Memory B cell (primary cell): ENCODE results near the gene ABCB10.
"Not testable (repeated sequence)": the region's sequence is repeated elsewhere in the genome, so short reads cannot be mapped to it uniquely, and the experiment has no call there.

Experiments
- ATAC-seq: fragments of 150-1000 bp; cut with Tn5 transposase; 2 replicates; pipeline ENCODE4 v1.10.0; 2021; ENCODE audit warnings: low read depth, mild to moderate bottlenecking, moderate library complexity
- DNase-seq, 2 donors: peaks; one replicate each; pipeline ENCODE4 v3.0.0; 2022; ENCODE audit warnings: low spot score in 2 of 2
- H3K27ac Mint-ChIP-seq: one replicate; pipeline ENCODE4 v1.8.0; 2022; ENCODE audit warnings: mild to moderate bottlenecking, moderate library complexity, mixed read lengths
- H3K27me3 Mint-ChIP-seq: one replicate; pipeline ENCODE4 v1.8.0; 2022; ENCODE audit warnings: mixed read lengths
- H3K36me3 Mint-ChIP-seq: one replicate; pipeline ENCODE4 v1.8.0; 2022; ENCODE audit warnings: mild to moderate bottlenecking, mixed read lengths
- H3K4me1 Mint-ChIP-seq: one replicate; pipeline ENCODE4 v1.8.0; 2022; ENCODE audit warnings: mixed read lengths
- H3K4me3 Mint-ChIP-seq: one replicate; pipeline ENCODE4 v1.8.0; 2022; ENCODE audit warnings: mild to moderate bottlenecking, moderate library complexity, mixed read lengths
- H3K9me3 Mint-ChIP-seq: one replicate; pipeline ENCODE4 v1.8.0; 2022; ENCODE audit warnings: mixed read lengths

ABCB10 gene

GRCh38 chr1:229536982-229537381, 21.5 kb downstream of the ABCB10 start:
- Mint-ChIP-seq H3K27ac (no peak overlapping the region), H3K9me3 (no peaks in the 10 kb centered on the region), H3K4me1 (no peaks in the 10 kb centered on the region), H3K27me3 (no peaks in the 10 kb centered on the region), H3K4me3 (no peak overlapping the region), H3K36me3 (peaks cover 37% of the 10 kb centered on the region)
- no peak for ATAC-seq
- DNase-seq, result no peak

- H3K4me1 Mint-ChIP-seq, result no peaks in the 10 kb centered on the region
- H3K27ac Mint-ChIP-seq, result no peak overlapping the region
- DNase-seq (no peak), ATAC-seq (no peak)
- peaks cover 35% of the 10 kb centered on the region for H3K36me3 Mint-ChIP-seq
- H3K9me3 Mint-ChIP-seq, result no peaks in the 10 kb centered on the region
- no peak overlapping the region for H3K4me3 Mint-ChIP-seq
- no peaks in the 10 kb centered on the region for H3K27me3 Mint-ChIP-seq
These were observed 23.3 kb downstream of the ABCB10 start for GRCh38 chr1:229535230-229535629.

- Mint-ChIP-seq H3K27ac (no peak overlapping the region), H3K9me3 (no peaks in the 10 kb centered on the region), H3K27me3 (no peaks in the 10 kb centered on the region), H3K4me3 (no peak overlapping the region), H3K4me1 (no peaks in the 10 kb centered on the region), H3K36me3 (peaks cover 27% of the 10 kb centered on the region)
- ATAC-seq, result no peak
- DNase-seq, result no peak
These were observed 27.2 kb downstream of the ABCB10 start for GRCh38 chr1:229531326-229531725.

DNA sequence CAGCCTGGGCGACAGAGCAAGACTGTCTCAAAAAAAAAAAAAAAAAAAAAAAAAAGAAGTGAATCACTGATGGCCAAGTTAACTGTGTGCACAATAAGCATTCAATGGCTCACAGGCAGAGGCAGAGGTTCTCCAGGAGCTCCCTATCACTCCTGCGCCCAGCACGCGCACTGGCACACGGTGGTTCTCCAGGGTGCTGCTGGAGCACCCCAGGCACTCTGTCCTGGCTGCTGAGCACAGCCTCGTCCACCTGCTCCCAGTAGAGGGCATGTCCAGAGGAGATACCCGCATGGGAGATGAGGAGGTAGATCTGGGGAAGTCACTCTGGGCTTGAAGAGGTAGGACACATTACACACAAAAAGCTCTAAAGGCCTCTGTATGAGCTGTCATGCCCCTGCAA, 28.9 kb downstream of the ABCB10 start:
- ATAC-seq (no peak), DNase-seq (no peak)
- Mint-ChIP-seq H3K9me3 (no peaks in the 10 kb centered on the region), H3K27ac (no peak overlapping the region), H3K27me3 (no peaks in the 10 kb centered on the region), H3K4me1 (no peaks in the 10 kb centered on the region), H3K4me3 (no peak overlapping the region), H3K36me3 (peaks cover 26% of the 10 kb centered on the region)

- Mint-ChIP-seq H3K27ac (peak overlapping the region; percentile 28), H3K9me3 (no peaks in the 10 kb centered on the region), H3K4me1 (no peaks in the 10 kb centered on the region), H3K36me3 (peaks cover 19% of the 10 kb centered on the region), H3K4me3 (no peak overlapping the region), H3K27me3 (no peaks in the 10 kb centered on the region)
- no peak for DNase-seq
- no peak for ATAC-seq
These were observed 31.8 kb downstream of the ABCB10 start for GRCh38 chr1:229526695-229527094.

- Mint-ChIP-seq H3K27me3 (no peaks in the 10 kb centered on the region), H3K9me3 (no peaks in the 10 kb centered on the region), H3K4me1 (no peaks in the 10 kb centered on the region), H3K4me3 (no peak overlapping the region), H3K27ac (no peak overlapping the region), H3K36me3 (peaks cover 15% of the 10 kb centered on the region)
- ATAC-seq, result no peak
- DNase-seq, result no peak
These were observed 35.5 kb downstream of the ABCB10 start for GRCh38 chr1:229523052-229523451.

DNA sequence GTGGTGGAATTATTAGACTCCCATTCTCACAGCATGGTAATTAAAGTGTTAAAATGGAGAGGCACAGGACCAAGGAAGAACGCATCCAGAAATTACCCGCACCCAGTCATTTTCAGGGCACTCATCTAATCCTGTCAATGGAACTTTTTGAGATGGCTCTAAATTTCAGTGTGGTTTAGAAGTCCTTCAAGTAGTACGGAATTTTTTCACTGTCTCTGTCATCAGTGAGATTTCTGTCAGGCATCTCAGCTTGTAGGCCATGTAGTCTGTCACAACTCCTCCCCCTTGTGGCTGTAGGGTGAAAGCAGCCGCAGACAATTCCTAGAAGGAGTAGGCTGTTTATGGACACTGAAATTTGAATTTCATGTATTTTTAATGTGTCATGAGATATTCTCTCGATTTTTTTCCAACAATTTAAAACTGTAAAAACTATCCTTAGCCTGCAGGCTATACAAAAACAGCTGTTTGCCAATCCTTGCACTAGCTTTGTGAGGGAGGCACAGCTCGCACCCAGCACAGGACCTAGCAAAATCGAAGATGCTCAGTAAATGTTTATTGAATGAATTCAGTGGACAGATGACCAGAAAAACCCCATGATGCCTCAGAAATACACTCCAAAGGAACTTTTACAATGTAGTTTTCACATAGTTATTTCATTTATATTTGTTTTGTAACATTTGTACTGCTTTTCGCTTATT, 43.8 kb downstream of the ABCB10 start:
- Mint-ChIP-seq H3K9me3 (no peaks in the 10 kb centered on the region), H3K4me3 (no peak overlapping the region), H3K27me3 (peaks cover 2% of the 10 kb centered on the region), H3K27ac (no peak overlapping the region), H3K36me3 (peaks cover 3% of the 10 kb centered on the region), H3K4me1 (peaks cover 2% of the 10 kb centered on the region)
- ATAC-seq (peak; percentile 95), DNase-seq (peak; percentile 42 to 64)

DNA sequence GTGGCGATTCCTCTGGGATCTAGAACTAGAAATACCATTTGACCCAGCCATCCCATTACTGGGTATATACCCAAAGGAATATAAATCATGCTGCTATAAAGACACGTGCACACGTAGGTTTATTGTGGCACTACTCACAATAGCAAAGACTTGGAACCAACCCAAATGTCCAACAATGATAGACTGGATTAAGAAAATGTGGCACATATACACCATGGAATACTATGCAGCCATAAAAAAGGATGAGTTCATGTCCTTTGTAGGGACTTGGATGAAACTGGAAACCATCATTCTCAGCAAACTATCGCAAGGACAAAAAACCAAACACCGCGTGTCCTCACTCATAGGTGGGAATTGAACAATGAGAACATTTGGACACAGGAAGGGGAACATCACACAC, 46.9 kb downstream of the ABCB10 start:
- H3K27ac Mint-ChIP-seq, H3K9me3 Mint-ChIP-seq, H3K36me3 Mint-ChIP-seq, ATAC-seq, H3K4me3 Mint-ChIP-seq, H3K27me3 Mint-ChIP-seq, DNase-seq: not testable (repeated sequence)
- H3K4me1 Mint-ChIP-seq, result peaks cover 16% of the 10 kb centered on the region

GRCh38 chr1:229511201-229511600, 47.3 kb downstream of the ABCB10 start:
- not testable (repeated sequence) for ATAC-seq, H3K36me3 Mint-ChIP-seq, H3K27me3 Mint-ChIP-seq, H3K9me3 Mint-ChIP-seq, DNase-seq, H3K4me3 Mint-ChIP-seq, H3K27ac Mint-ChIP-seq
- H3K4me1 Mint-ChIP-seq, result peaks cover 16% of the 10 kb centered on the region

GRCh38 chr1:229509576-229509975, 48.9 kb downstream of the ABCB10 start:
- DNase-seq (no peak), ATAC-seq (no peak)
- H3K27ac Mint-ChIP-seq, result peak overlapping the region; percentile 97
- no peaks in the 10 kb centered on the region for H3K36me3 Mint-ChIP-seq
- no peaks in the 10 kb centered on the region for H3K9me3 Mint-ChIP-seq
- H3K4me1 Mint-ChIP-seq, result peaks cover 16% of the 10 kb centered on the region
- peak overlapping the region; percentile 92 for H3K4me3 Mint-ChIP-seq
- H3K27me3 Mint-ChIP-seq, result peaks cover 2% of the 10 kb centered on the region

DNA sequence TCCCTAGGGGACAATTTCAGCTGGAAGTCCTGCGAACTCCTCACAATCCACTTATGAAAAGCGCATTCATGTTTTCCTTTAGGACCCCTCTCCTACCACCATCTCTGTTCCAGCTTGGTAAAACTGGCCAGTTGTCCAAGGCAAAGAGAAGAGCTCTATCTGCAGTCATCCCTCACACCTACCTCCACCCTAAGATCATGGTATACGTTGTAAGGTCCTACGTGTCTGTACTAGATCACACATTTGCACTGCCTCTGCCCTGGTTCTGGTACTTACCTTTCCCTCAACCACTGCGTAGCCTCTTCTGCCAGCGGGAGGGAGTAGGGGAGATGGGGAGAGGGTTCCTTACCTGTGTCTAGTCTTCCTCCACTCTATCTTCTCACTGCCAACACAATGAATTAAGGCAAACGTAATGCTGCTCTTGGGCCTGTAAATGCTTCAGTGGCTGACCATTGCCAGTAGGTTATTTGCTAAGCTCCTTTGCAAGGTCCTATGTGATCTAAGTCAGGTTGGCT, 49.6 kb downstream of the ABCB10 start:
- DNase-seq (no peak), ATAC-seq (no peak)
- H3K9me3 Mint-ChIP-seq, result no peaks in the 10 kb centered on the region
- peak overlapping the region; percentile 92 for H3K4me3 Mint-ChIP-seq
- H3K4me1 Mint-ChIP-seq, result peaks cover 15% of the 10 kb centered on the region
- H3K27me3 Mint-ChIP-seq, result peaks cover 2% of the 10 kb centered on the region
- no peaks in the 10 kb centered on the region for H3K36me3 Mint-ChIP-seq
- H3K27ac Mint-ChIP-seq, result peak overlapping the region; percentile 97

GRCh38 chr1:229507951-229508822, 50.3 kb downstream of the ABCB10 start, which contains the start of gene NUP133:
TSS of gene NUP133 (minus strand) at chr1:229508341. CDS start at chr1:229508249, 92 bp downstream.
- peak; percentile 95 to 98 for DNase-seq
- peaks cover 2% of the 10 kb centered on the region for H3K27me3 Mint-ChIP-seq
- peak within 1 kb of the TSS; percentile 97 for H3K27ac Mint-ChIP-seq
- peak within 1 kb of the TSS; percentile 92 for H3K4me3 Mint-ChIP-seq
- no peaks in the 10 kb centered on the region for H3K36me3 Mint-ChIP-seq
- H3K4me1 Mint-ChIP-seq, result peaks cover 15% of the 10 kb centered on the region
- no peaks in the 10 kb centered on the region for H3K9me3 Mint-ChIP-seq
- ATAC-seq, result peak; percentile 93

GRCh38 chr1:229507502-229507901, 51.0 kb downstream of the ABCB10 start:
- H3K27ac Mint-ChIP-seq, result peak overlapping the region; percentile 97
- peaks cover 2% of the 10 kb centered on the region for H3K36me3 Mint-ChIP-seq
- no peak for DNase-seq
- peaks cover 15% of the 10 kb centered on the region for H3K4me1 Mint-ChIP-seq
- H3K4me3 Mint-ChIP-seq, result peak overlapping the region; percentile 92
- ATAC-seq, result peak; percentile 6
- peaks cover 2% of the 10 kb centered on the region for H3K27me3 Mint-ChIP-seq
- H3K9me3 Mint-ChIP-seq, result no peaks in the 10 kb centered on the region

- Mint-ChIP-seq H3K9me3 (no peaks in the 10 kb centered on the region), H3K4me3 (peak overlapping the region; percentile 5), H3K27me3 (peaks cover 2% of the 10 kb centered on the region), H3K27ac (no peak overlapping the region), H3K36me3 (peaks cover 2% of the 10 kb centered on the region), H3K4me1 (peaks cover 15% of the 10 kb centered on the region)
- ATAC-seq (no peak), DNase-seq (no peak)
These were observed 51.9 kb downstream of the ABCB10 start for GRCh38 chr1:229506633-229507032.
